Astrocyte of the hippocampus (primary cell): ENCODE data around the gene LIMCH1.

Experiments
- DNase-seq: peaks from one replicate; pipeline ENCODE4 v3.0.0; 2011; ENCODE audit warnings: low read depth, low spot score

The LIMCH1 gene

DNA sequence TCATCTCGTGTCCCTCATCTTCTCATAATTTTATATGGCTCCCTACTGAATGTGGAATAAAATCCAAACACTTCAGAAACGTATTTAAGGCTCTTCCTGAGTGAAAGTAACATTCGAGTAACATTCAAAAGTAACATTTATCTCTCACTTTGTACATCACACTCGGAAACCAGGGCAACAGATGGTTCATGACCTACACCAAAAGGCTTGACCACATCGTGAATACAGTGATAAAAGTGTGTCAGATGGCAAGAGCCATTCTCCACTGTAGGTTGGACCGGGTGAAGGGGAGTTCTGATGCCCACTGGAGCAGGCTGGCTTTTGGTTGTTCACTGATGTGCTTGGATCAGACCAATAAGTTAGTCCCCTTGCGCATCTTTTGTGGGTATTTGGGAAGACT is 5.6 kb upstream of the LIMCH1 start:
- DNase-seq = no peak

- no peak for DNase-seq
Measured at GRCh38 chr4:41532882-41533281, 5.1 kb upstream of the LIMCH1 start.

GRCh38 chr4:41533680-41534079 is 4.3 kb upstream of the LIMCH1 start:
- DNase-seq = no peak

DNA sequence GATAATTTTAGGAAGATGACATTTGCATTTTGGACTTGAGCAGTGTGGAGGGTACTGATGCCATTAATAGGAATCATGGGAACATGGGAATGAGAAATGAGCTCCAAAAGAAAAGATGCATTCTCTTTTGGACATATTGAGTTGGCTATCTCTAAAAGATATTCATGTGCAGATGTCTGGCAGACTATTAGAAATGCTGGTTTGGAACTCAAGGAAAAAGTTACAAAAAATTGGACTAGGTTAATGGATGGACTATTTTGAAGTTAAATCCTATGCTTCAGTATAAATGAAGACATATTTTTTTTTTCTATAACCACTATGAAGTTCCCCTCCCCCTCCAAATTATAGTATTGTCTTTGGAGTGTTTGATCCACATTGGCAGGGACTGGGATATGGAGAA is 3.6 kb upstream of the LIMCH1 start:
- no peak for DNase-seq

DNA sequence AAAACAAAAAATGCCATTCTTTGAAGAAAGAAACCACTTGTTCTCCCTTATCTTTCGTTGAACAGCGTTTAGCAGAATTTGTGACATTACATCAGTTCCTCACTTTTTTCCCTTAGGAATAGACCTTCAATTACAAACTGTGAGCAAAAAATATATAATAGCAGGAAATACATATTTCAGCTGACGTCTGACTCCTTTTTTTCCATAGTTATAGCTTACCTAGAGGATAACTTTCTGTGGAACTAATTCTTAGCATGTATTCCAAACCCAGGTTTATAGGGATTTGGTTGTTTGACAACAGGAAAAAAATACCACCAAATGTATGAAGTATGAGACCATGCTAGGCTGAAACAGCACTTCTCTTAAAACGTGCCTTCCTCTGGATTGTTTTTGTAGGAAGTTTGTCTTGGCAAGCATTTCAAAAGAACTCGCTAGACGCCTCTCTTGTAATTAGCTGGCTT is 2.0 kb upstream of the LIMCH1 start:
- peak; percentile 47 for DNase-seq

- DNase-seq = no peak
Measured at GRCh38 chr4:41537292-41537890, 566 bp upstream of the LIMCH1 start.

GRCh38 chr4:41538887-41539498 is 1.0 kb downstream of the LIMCH1 start:
- DNase-seq = peak; percentile 55

GRCh38 chr4:41539711-41540110 is 1.8 kb downstream of the LIMCH1 start:
- no peak for DNase-seq

DNA sequence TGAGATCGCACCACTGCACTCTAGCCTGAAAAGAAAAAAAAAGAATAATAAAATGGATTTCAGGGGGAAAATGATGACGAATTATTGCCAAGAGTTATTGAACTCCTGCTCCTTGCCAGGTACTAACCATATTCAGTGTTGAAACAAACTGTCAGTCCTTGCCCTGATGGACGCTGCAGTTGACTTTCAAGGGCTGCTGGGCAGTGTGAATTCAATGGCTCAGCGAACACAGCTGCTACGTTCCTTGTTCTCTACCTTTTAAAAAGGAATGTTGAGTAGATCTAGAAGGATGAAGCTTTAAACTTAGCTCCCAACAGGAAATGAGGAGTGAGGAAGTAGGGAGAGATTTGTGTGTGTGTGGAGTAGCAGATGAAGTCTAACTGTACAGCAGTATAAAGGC is 2.7 kb downstream of the LIMCH1 start:
- DNase-seq = no peak

GRCh38 chr4:41541687-41542094 is 3.7 kb downstream of the LIMCH1 start:
- no peak for DNase-seq

DNA sequence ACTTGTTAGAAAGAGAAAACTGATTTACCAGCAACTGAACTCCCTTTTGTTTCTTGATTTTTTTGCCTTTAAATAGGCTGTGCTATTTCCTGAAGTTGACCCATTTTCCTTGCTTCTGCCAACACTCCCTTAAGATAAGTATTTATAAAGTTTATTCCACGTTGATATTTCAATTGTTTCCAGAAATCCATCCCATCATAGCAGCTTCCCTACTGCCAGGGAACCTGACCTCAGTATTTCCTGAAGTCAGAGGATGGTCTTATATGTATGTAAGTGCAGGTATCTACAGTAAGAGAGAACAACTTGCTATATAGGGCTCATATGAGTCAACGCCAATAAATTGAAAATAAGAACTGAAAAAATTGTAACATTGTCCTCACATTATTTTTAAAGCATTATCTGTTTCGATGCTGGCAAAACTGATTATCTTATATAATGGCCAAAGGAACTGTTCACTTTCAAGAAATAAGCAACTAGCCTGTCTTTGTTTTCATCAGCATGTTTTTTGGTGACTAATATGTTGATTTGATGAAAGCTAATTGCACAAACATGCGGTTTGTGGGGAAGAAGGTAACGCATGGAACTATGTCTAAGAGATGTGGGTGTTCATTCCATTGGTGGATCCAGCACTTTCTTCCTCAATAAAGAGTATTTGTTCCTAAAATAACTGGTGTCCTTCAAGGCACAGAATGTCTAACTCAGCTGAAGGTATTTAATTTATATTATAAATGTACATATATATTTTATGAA is 4.7 kb downstream of the LIMCH1 start:
- peak; percentile 62 for DNase-seq

DNA sequence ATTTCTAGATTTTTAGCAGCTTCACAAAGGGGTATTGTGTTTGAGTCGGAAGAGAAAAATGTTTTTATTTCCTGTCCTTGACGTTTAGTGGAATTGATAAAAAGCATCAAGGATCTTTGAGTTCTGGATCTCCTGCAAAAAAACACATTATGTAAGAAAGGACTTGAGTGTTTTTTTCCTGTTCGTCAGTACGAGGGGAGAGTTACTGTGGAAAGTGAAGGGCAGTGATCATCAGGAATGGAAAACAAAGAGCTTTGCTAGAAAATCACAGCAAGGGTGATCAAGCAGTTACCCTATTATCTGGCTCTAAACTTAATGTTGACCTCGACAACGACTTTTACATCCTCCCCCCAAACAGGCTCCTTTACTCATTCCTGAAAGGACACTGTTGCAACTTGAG is 7.3 kb downstream of the LIMCH1 start:
- DNase-seq = no peak

DNA sequence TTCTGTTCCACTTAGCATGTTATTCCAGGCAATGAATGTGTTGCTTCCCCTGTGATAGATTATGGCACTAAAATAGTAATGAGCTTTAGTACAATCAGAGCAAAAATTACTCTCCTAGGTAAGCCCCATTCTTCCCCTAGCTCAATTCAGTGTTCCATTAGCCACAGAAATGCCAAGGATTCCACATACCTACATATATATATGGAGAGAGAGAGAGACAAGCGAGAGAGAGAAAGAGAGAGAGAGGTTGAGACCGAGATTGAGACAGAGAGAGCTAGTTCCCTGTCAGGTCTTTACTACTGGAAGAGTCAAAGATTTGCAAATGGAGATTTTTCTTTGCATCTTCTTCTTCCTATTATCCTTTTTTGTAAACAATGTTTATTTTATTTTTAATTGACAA is 8.7 kb downstream of the LIMCH1 start:
- no peak for DNase-seq

GRCh38 chr4:41548305-41548880 is 10.4 kb downstream of the LIMCH1 start:
- DNase-seq = no peak

DNA sequence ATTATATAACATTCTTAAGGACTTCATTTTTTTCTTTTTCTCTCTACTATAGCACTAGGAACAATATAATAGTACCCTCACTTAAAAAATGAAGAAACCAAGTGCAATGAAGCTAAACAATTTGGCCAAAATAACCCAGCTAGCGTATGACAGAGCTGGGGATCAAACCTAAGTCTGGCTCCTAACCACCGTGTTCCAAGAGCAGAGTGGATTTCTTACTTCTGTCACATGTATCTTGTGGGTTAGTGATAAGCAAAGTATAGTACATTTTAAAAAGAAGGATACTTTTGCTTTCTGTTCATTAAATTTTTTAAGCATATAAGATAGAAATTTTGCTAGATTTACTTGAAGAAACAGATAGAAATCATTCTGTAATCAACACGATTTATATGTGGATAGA is 11.5 kb downstream of the LIMCH1 start:
- DNase-seq = no peak

DNA sequence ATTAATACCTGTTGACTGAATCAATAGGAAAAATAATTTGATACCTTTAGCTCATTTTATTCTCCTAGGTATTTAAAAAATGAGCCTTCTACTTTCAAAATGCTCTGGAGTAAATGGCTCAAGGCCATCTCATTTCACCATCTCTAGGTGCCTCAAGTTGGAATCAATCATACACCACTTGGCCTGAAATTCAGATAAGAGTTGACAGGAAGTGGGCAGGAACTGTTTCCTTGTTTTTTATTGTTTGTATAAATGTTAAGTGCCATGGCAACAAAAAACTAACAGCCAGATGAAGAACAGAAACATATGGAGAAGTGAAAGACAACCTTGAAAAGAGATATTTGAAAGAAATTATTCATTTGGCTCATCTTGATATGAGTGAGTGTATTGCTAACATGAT is 12.4 kb downstream of the LIMCH1 start:
- DNase-seq = no peak

GRCh38 chr4:41551536-41551935 is 13.6 kb downstream of the LIMCH1 start:
- DNase-seq = no peak

GRCh38 chr4:41554905-41555304 is 16.9 kb downstream of the LIMCH1 start:
- no peak for DNase-seq

GRCh38 chr4:41556526-41556925 is 18.6 kb downstream of the LIMCH1 start:
- DNase-seq = no peak

DNA sequence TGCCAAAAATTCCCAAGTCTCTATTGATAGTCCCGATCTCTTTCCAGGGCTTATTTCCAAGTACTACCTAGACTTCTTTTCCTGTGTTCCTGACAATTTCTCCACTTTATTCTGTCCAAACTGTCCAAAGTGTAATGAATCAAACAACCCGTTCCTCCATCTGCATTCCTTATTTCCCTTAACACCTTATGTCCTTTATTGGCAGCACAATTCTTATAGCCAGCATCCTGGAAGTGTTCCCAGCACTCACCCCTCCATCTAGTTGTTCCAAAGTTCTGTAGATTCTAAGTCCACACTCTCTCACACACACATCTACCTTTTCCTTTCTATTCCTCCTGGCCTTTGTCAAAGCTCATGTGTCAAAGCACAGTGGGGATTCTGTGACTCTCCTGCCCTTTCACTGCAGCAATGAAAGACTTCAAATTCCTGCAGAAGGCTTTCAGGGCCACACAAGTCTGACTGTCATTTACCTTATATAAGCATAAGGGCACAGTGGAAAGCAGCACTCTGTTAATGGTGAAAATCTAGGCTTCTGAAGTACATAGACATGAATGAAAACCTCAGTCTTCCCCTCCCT is 22.1 kb downstream of the LIMCH1 start:
- DNase-seq = no peak

DNA sequence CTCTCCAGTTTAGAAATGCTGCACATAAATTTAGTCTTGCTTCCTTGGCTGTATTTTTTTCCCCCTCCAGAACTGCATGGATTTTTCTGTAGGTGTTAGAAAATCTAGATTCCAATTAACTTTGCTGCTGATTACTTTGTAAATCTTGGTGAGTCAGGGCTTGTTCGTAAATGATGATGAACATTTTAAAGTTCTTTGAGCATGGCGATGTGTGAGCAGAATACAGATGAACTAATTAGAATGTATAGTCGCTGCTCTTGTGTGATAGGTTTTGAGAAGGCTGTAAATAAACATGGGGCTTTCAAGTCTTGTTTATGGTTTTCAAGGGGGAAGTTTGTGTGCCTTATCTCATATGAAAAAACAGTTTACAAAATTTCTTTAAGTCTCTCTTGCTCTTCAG is 23.3 kb downstream of the LIMCH1 start:
- peak; percentile 44 for DNase-seq

- DNase-seq = no peak
Measured at GRCh38 chr4:41567186-41567585, 29.2 kb downstream of the LIMCH1 start.
